WTC11 (cell line): ENCODE results near the gene EXOSC2. TPM values are rescaled to one million over a fixed set of nuclear protein-coding genes. Genes with fewer than 3 reads are reported as not detected.

Experiments
- ATAC-seq: fragments of 200-7000 bp; cut with Tn5 transposase; 2 replicates; pipeline ENCODE4 v1.10.0; 2021; ENCODE audit warnings: mild to moderate bottlenecking, moderate library complexity
- CTCF ChIA-PET: fragments of 300-600 bp; sonication (Branson Sonifier 250); formaldehyde crosslinking; loops from one replicate; lab custom pipeline; 2021; ENCODE audit warnings: antibody characterized with exemption; lab: Charles Lee
- POLR2A ChIA-PET: fragments of 350-600 bp; sonication (Branson Sonifier 250); formaldehyde crosslinking; loops from one replicate; lab custom pipeline; 2021; ENCODE audit warnings: antibody characterized with exemption; lab: Charles Lee
- DNase-seq: peaks from one replicate; pipeline ENCODE4 v3.0.0; 2021; ENCODE audit warnings: low spot score
- H3K27ac Mint-ChIP-seq: 2 replicates; pipeline ENCODE4 v1.8.0; 2021; ENCODE audit warnings: mixed read lengths
- H3K27me3 Mint-ChIP-seq: 2 replicates; pipeline ENCODE4 v1.8.0; 2021; ENCODE audit warnings: low read depth, mild to moderate bottlenecking, moderate library complexity, mixed read lengths
- H3K36me3 Mint-ChIP-seq: 2 replicates; pipeline ENCODE4 v1.8.0; 2021; ENCODE audit warnings: mixed read lengths
- H3K4me1 Mint-ChIP-seq: 2 replicates; pipeline ENCODE4 v1.8.0; 2022; ENCODE audit warnings: mixed read lengths
- H3K4me3 Mint-ChIP-seq: 2 replicates; pipeline ENCODE4 v1.8.0; 2021; ENCODE audit warnings: mild to moderate bottlenecking, moderate library complexity, mixed read lengths
- H3K9me3 Mint-ChIP-seq: 2 replicates; pipeline ENCODE4 v1.8.0; 2021; ENCODE audit warnings: mixed read lengths
- CDX4 ChIP-seq: fragments of 250-450 bp; sonication (Bioruptor Pico); IDR thresholded peaks from 2 replicates; pipeline ENCODE4 v1.9.0; 2021; ENCODE audit warnings: moderate library complexity, mild to moderate bottlenecking, inconsistent platforms, borderline replicate concordance
- ETV6 ChIP-seq: sonication (generic); formaldehyde crosslinking; IDR thresholded peaks from 2 replicates; pipeline ENCODE4 v1.8.1; 2022; ENCODE audit warnings: mild to moderate bottlenecking, missing genetic modification reagents
- GRHL2 ChIP-seq: fragments of 250-450 bp; sonication (Bioruptor Pico); IDR thresholded peaks from 2 replicates; pipeline ENCODE4 v1.8.0; 2022; ENCODE audit warnings: mild to moderate bottlenecking, moderate library complexity; ENCODE audit not compliant: insufficient replicate concordance, severe bottlenecking
- KAT7 ChIP-seq: sonication (generic); formaldehyde crosslinking; IDR thresholded peaks from 2 replicates; pipeline ENCODE4 v1.8.1; 2023; ENCODE audit warnings: missing genetic modification reagents, mild to moderate bottlenecking, borderline replicate concordance
- OVOL2 ChIP-seq: fragments of 250-450 bp; sonication (Bioruptor Pico); IDR thresholded peaks from 2 replicates; pipeline ENCODE4 v1.9.0; 2021; ENCODE audit warnings: mild to moderate bottlenecking, borderline replicate concordance
- PRDM15 ChIP-seq: sonication (generic); formaldehyde crosslinking; IDR thresholded peaks from 2 replicates; pipeline ENCODE4 v1.8.0; 2022; ENCODE audit warnings: missing genetic modification reagents
- PRRX2 ChIP-seq: fragments of 250-450 bp; sonication (Bioruptor Pico); IDR thresholded peaks from 2 replicates; pipeline ENCODE4 v1.8.0; 2021; ENCODE audit warnings: mild to moderate bottlenecking
- RELA ChIP-seq: sonication (generic); formaldehyde crosslinking; IDR thresholded peaks from 2 replicates; pipeline ENCODE4 v1.8.1; 2022; ENCODE audit warnings: missing genetic modification reagents, mild to moderate bottlenecking, borderline replicate concordance
- SP1 ChIP-seq: sonication (generic); formaldehyde crosslinking; conservative IDR thresholded peaks from 2 replicates; pipeline ENCODE4 v1.8.1; 2022; ENCODE audit warnings: missing genetic modification reagents
- total RNA-seq: library from RNA; stranded (reverse); gene quantifications from 3 replicates; pipeline ENCODE4 v1.2.3, GENCODE V29; 2021
- TF ChIP-seq, protein P1 (sequence below): fragments of 250-450 bp; sonication (Bioruptor Pico); IDR thresholded peaks from 2 replicates; pipeline ENCODE4 v1.9.0; 2021; ENCODE audit warnings: mild to moderate bottlenecking, borderline replicate concordance
- TF ChIP-seq, protein P2 (sequence below): sonication (generic); formaldehyde crosslinking; conservative IDR thresholded peaks from 2 replicates; pipeline ENCODE4 v1.8.1; 2022; ENCODE audit warnings: mild to moderate bottlenecking, missing genetic modification reagents
- TF ChIP-seq, protein P3 (sequence below): sonication (generic); formaldehyde crosslinking; IDR thresholded peaks from 2 replicates; pipeline ENCODE4 v1.8.1; 2023; ENCODE audit warnings: mild to moderate bottlenecking, moderate library complexity, missing genetic modification reagents
- TF ChIP-seq, protein P4 (sequence below): fragments of 250-450 bp; sonication (Bioruptor Pico); IDR thresholded peaks from 2 replicates; pipeline ENCODE4 v1.9.0; 2021; ENCODE audit warnings: mild to moderate bottlenecking

EXOSC2 gene
- total RNA-seq, 1 experiment from 2014 or later, result 76.1 TPM

GRCh38 chr9:130661451-130662098 lies 32.0 kb upstream of the EXOSC2 start (continued):
- TF ChIP-seq CDX4 (CRISPR knock-in tag), result no peak
- no peak for TF ChIP-seq SP1
- no peak for TF ChIP-seq PRDM15 (CRISPR knock-in tag)
- TF ChIP-seq, protein P1, sequence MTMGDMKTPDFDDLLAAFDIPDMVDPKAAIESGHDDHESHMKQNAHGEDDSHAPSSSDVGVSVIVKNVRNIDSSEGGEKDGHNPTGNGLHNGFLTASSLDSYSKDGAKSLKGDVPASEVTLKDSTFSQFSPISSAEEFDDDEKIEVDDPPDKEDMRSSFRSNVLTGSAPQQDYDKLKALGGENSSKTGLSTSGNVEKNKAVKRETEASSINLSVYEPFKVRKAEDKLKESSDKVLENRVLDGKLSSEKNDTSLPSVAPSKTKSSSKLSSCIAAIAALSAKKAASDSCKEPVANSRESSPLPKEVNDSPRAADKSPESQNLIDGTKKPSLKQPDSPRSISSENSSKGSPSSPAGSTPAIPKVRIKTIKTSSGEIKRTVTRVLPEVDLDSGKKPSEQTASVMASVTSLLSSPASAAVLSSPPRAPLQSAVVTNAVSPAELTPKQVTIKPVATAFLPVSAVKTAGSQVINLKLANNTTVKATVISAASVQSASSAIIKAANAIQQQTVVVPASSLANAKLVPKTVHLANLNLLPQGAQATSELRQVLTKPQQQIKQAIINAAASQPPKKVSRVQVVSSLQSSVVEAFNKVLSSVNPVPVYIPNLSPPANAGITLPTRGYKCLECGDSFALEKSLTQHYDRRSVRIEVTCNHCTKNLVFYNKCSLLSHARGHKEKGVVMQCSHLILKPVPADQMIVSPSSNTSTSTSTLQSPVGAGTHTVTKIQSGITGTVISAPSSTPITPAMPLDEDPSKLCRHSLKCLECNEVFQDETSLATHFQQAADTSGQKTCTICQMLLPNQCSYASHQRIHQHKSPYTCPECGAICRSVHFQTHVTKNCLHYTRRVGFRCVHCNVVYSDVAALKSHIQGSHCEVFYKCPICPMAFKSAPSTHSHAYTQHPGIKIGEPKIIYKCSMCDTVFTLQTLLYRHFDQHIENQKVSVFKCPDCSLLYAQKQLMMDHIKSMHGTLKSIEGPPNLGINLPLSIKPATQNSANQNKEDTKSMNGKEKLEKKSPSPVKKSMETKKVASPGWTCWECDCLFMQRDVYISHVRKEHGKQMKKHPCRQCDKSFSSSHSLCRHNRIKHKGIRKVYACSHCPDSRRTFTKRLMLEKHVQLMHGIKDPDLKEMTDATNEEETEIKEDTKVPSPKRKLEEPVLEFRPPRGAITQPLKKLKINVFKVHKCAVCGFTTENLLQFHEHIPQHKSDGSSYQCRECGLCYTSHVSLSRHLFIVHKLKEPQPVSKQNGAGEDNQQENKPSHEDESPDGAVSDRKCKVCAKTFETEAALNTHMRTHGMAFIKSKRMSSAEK (CRISPR knock-in tag), result no peak
- no peak for TF ChIP-seq RELA
- TF ChIP-seq, protein P2, sequence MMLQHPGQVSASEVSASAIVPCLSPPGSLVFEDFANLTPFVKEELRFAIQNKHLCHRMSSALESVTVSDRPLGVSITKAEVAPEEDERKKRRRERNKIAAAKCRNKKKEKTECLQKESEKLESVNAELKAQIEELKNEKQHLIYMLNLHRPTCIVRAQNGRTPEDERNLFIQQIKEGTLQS (CRISPR knock-in tag), result no peak
- no peak for TF ChIP-seq ETV6 (CRISPR knock-in tag)
- no peak for TF ChIP-seq PRRX2 (CRISPR knock-in tag)
- no peak for TF ChIP-seq GRHL2 (CRISPR knock-in tag)

GRCh38 chr9:130662099-130662969 lies 31.2 kb upstream of the EXOSC2 start:
- peaks cover 27% of the 10 kb centered on the region for H3K4me1 Mint-ChIP-seq
- DNase-seq, result peak; percentile 56
- H3K4me3 Mint-ChIP-seq, result peak overlapping the region; percentile 70
- H3K36me3 Mint-ChIP-seq, result peaks cover 6% of the 10 kb centered on the region; the same call in 1 of the 2 replicates
- no peaks in the 10 kb centered on the region for H3K9me3 Mint-ChIP-seq
- H3K27ac Mint-ChIP-seq, result no peak overlapping the region
- ChIA-PET CTCF (interaction anchor here (0.6 to 4.5 kb wide), 6 partner anchors 11 to 347 kb away, joined by 3 to 39 read pairs (median 10); partner anchors contain the start of gene EXOSC2), POLR2A (interaction anchor here (0.6 kb wide), 1 partner anchor 151 kb away, joined by 7 read pairs; no protein-coding TSS in a partner anchor)
- peaks cover 100% of the 10 kb centered on the region for H3K27me3 Mint-ChIP-seq
- ATAC-seq, result peak; percentile 2; the same call in 1 of the 2 replicates
- TF ChIP-seq, protein P3, sequence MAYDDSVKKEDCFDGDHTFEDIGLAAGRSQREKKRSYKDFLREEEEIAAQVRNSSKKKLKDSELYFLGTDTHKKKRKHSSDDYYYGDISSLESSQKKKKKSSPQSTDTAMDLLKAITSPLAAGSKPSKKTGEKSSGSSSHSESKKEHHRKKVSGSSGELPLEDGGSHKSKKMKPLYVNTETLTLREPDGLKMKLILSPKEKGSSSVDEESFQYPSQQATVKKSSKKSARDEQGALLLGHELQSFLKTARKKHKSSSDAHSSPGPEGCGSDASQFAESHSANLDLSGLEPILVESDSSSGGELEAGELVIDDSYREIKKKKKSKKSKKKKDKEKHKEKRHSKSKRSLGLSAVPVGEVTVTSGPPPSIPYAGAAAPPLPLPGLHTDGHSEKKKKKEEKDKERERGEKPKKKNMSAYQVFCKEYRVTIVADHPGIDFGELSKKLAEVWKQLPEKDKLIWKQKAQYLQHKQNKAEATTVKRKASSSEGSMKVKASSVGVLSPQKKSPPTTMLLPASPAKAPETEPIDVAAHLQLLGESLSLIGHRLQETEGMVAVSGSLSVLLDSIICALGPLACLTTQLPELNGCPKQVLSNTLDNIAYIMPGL (CRISPR knock-in tag), result peak; percentile 36; the same call in 1 of the 2 replicates
- TF ChIP-seq CDX4 (CRISPR knock-in tag) (no peak), KAT7 (no peak), OVOL2 (no peak)
- TF ChIP-seq, protein P1 (CRISPR knock-in tag), result no peak
- TF ChIP-seq, protein P4, sequence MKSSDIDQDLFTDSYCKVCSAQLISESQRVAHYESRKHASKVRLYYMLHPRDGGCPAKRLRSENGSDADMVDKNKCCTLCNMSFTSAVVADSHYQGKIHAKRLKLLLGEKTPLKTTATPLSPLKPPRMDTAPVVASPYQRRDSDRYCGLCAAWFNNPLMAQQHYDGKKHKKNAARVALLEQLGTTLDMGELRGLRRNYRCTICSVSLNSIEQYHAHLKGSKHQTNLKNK (CRISPR knock-in tag), result no peak
